G401.6 (cell line): ENCODE results near the gene MAP3K14.

Source experiments
- FAIRE-seq: peaks from 2 replicates; lab custom pipeline; 2012; peaks lifted over from hg19 to GRCh38; lab: Jason Lieb, UNC

MAP3K14 gene

DNA sequence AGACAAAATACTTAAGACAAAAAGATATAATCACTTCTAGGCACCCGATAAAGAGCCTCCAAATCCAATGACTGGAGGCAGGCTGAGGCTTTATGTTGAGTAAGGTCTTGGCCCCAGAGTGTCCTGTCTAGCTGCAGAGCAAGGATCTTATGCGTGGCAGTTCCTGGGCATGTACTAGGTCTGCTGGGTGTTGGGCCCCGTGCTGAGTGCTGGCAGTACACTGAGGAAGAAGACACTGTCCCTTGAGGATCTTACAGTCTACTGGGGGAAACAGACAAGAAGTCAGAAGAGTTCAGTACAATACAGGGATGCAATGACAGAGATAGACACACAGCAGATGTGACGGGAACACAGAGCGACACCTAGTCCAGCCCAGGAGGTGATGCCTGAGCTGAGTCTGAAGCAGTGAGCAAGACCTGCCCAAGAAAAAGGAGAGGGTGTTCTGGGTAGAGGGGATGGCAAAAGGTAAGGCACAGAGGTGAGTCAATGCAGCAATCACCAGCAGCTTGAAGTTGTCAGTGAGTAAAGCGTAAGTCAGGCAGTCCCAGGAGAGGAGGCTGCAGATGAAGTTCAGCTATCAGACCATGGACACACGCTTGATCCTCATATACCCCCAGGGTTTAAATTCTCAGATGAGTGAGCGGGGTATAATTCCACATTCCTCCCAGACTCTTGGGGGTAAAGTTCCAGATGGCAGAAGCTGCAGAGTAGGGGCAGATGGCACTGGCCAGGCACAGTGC lies 18.1 kb downstream of the MAP3K14 start:
- FAIRE-seq: no peak

DNA sequence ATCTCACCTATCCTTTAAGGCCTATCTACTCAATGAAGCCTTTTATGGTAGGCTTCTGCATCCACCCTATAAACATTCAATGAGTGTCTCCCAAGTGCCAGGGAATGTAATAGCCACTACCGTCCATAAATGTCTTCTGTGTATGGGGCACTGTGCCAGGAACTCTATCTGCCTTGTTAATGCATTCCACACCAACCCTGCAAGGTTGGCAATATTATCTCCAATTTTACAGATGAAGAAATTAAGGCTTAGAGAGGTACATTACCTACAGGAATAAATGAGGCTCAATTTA lies 20.0 kb downstream of the MAP3K14 start:
- no peak for FAIRE-seq

GRCh38 chr17:45296003-45296832 lies 20.6 kb downstream of the MAP3K14 start:
- FAIRE-seq: no peak

DNA sequence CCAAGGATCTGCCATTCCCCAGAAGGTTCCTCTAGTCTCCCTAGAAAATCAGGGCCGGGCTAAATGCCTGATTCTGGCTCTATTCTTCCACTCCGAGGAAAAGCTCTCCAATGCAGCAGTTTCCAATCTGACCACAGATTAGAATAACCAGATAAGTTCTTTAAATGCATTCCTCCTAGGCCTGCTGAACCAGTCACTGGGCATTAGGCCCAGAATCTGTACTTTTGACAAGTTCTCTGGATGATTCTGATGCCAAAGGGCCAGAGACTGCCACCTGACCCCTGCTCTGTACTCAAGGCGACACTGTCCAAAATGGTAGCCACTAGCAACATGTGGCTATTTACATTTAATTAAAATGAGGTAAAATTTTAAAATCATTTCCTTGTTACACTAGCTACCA lies 22.3 kb downstream of the MAP3K14 start:
- no peak for FAIRE-seq

DNA sequence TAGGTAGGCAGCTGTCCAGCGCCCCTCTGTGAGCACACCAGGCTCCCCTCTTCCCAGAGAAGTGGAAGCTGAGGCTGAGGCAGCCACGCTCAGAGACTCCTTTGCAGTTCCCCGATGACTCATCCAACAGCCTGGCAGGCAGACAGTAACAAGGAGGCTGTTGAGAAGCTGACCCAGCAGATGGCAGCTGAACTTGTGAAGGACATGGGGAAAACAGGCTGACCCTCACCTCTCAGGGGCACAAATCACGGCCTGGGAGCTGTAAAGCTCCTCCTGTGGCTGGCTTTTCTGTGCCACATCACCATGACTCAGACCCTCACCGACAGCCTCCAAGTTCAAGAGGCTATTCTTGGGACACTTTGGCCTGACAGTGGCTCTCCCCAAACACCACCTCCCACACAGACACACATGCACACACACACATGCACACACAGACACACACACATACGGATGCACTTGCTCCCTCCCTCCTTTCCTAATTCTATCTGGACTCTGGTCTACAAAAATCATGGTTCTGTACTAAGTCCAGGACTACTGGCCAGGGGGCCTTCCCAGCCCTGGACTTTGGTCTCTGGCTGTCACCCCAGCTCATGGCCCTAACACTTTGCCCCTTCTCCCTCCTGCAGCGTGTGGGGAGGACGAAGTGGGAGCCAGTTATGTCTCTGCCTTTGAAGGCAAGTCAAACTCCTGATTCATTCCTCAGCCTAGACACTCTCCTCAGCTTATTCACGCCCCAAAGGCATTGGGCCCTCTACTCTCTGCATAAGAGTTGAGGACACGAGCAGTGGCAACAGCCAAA lies 23.2 kb downstream of the MAP3K14 start:
- FAIRE-seq: no peak

DNA sequence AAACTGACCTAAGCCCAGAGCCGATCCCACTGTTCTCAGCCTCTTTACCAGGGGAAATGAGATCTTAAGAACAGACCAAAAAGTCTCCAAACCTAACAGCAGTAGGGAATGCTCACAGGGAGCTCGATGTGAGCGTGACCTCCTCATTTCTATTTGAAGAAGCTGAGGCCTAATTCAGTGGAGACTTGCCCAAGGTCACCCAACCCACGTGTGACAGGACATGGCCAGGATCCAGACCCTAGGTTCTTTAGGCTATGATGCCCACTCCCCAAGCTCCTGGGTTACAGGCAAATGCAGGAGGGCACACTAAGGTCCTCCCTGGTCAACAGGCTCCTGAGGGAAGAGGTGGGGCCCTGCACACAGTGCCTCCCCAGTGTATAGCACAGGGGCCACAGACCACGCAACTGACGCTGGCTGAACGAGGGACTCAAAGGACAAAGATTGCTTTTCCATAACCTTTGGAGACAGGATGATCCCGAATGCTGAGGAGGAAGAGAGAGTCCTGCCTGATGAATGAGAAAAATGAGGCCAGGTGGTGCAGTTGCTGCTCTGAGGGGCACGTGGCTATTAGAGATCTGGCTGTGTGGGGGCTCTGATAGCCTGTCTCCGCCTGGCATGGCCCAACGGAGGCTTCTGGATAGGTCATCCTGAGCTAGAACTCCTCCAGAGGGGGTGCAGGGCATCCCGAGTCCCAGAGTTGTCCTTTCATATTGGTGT lies 24.0 kb downstream of the MAP3K14 start:
- FAIRE-seq: no peak

DNA sequence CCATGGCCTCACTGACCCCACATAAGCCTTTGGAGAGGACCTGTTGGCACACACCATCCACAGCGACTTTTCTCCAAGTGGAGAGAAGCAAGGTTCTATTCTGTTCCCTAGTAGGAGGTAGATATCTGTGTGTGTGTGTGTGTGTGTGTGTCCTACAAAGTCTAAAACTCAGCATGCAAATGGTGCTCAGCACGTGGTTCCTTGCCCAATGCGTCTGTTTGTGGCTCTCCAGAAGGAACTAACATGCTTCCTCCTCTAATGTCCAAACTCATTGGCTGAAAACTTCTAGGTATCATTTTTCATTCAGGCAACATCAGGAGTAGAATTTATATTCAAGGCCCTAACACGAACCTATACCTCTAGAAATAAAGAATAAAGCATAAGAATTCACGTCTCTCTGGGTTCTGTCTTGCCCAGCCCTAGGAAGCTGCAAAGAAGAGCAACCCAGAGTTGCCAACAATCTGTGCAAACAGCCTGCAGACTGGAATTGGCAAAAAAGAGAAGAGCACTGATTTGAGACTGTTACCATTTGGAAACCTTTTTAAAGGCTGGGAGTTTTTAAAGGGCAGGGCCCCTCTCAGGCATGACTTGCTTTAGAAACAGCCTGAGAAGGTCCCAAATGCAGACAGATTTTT lies 25.5 kb downstream of the MAP3K14 start:
- FAIRE-seq: no peak

DNA sequence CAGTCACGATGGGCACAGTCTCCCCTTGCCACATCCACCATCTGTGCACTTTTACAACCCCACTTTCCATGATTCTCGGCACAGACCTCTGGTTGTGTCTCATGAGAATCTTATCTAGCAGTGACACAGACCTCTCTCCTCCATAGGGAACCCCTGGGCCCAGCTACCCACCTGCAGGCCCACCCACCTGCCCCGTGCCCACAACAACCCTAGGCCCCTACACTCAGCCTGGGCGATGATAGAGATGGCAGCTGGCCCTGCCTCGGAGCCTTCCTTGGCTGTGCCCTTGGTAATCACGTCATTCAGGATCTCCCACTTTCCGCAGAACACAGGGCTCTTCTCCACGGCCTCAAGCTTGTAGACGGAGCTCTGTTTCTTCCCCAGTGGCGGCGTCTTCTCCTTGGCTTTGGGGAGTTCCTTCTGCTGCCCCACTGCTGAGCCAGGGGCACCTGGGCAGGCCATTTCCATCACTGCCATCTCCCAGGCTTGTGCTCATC lies 26.5 kb downstream of the MAP3K14 start:
- no peak for FAIRE-seq

DNA sequence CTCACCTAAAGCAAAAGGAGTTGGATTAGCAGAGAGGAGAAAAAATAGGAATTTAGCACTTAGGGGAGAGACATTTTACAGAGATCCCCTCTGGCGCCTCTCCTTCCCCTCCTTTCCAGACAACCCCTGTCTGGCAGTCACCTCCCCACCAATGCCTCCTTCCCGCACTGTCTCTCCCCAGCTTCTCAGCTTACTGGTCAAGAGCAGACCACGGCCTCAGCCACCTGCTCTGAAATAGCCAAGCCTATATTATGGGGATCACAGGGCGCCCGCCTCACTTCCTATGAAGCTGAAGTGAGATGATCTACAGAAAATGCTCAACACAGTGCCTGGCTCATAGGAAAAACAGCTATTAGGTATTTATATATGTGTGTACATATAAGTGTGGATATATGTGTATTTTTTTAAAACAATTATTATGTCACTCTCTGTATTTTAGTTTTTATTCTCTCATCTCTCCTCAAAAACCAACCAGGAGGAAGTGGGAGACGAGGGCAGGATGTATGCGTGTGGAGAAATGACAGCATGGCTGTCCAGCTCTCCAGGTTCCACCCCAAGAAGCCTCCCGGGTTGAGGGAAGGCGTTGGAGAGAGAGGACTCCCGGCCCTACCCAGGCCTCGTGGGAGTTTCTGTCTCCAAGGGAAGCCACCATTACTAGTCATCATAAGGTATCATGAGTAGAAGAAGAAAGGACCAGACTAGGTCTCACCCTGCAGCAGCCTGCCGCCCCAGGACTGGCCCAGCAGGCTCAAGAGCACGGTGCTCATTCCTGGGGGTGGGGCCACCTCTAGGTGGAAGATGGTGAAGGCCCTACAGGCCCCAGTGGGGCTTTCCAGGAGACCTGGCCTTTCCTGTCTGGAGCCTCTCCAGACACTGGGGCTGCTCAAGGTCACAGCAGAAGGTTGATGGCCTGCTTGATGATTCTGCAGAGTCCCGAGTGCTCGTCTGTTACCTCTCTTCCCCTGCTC lies 27.2 kb downstream of the MAP3K14 start:
- FAIRE-seq: no peak

DNA sequence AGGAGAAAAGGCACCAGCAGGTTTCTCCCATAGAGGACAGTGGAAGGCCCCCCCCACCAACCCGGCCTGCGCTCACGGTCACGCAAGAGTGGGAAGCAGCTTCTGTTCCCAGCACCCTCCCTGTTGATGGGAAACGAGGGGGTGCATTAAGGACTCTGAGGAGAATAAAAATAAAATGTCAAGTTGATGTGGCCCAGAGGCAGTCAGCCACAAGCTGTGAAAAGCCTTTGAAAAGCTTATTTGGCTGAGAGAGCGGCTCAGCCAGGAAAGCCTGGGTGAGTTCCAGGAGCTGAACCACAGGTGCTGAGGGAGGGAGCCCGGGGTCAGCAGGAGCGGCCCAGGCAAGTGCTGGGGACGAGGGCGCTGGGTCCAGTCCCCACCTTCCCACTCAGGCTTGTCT lies 28.0 kb downstream of the MAP3K14 start:
- FAIRE-seq: no peak

DNA sequence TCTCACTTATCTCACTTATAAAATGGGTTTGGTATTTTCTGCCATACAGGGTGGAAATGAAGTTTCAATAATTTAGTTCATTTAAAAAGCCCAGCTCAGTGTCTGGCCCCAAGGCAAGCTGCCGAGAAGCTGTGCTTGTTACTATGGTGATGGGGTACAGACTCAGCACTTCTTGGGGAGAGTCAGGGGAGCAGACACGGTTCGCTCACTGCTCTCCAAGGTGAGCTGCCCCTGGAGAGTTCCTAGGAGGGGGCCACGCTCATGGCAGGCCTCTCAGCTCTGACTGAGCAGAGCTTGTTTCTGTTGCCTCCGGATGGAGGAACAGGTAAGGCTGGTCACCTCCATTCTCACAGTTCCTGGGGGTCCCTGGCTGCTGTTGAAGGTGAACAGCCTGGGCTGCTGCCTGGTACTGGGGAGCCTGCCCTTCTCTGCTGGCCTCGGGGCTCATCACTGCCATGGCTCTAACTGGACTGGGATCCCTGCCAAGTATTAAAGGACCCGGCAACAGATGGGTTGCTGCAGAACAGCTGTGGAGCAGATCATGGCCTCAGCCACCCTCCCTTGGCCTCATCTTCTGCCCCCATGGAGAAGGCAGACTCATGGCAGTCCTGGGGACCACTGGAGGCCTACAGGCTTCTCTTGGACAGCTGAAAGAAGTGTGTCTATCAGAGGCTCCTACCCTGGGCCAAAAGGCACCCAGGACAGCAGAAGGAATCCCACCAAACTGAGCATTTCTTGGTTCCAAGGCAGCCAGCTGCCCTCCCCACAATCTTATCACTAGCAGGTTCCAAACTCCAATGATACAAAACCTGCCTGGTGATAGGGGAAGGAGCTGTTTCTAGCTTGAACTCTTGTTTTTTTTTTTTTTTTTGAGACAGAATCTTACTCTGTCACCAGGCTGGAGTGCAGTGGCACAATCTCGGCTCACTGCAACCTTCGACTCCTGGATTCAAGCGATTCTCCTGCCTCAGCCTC lies 29.0 kb downstream of the MAP3K14 start:
- FAIRE-seq: no peak

DNA sequence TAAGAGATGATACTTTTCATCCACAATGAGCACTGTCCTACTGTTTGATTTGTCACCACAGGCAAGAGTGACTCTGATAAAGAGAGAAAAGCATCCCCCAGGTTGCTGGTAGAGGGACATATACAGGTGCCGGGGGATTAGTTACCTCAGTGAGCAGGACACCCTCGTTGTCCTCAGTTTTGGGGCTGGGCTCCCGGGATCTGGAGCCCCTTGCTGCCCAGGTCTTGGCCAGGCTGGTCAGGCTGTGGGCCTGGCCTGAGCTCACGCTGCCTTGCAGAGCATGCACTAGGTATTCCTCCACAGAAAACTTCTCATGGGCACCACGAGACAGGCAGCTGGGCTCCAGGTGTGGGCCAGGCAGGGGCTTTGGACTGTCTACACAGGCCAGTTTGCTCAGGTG lies 30.5 kb downstream of the MAP3K14 start:
- FAIRE-seq: no peak

DNA sequence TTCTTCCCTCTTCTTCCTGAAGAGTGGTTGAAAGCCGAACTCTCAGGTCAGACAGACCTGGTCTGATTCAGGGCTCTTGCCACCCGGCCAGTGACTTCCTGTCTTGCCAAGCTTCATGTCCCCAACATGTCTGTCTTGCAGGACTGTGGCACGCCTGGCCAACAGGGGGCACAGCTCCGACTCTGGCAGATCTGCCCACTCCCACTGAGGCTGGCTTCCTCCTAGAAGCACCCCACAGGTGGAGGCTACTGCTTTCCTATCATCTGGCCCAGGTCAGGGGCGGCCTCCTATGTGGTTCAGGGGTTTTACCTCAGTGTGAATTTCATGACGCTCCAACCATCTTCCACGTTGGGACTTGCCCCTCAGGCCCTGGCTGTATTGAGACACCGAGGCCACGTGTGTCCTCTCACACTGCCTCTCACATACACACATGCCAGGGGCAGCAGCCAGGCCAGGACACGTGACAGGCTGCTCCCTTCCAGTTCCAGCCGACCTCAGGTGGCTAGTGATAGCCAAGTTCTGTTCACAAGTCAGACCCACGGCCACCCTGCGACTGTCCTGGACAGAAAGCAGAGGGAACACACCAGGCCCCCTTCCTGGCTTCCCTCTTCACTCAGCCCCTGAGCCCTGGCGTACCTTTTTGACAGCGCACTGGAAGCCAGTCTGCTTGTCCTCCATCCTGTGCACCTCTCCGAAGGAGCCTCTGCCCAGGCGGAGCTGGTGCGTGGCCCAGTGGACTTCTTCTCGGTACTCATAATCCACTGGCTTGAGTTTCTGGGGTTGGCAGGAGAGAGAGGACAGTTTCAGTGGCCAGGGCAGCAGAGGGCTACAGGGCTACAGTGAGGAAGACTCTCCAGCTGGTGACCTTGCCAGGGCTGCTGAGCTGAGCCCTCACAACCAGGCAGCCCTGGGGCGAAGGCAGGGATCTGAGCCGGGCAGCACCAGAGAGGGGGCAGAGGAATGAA lies 32.4 kb downstream of the MAP3K14 start:
- FAIRE-seq: no peak

DNA sequence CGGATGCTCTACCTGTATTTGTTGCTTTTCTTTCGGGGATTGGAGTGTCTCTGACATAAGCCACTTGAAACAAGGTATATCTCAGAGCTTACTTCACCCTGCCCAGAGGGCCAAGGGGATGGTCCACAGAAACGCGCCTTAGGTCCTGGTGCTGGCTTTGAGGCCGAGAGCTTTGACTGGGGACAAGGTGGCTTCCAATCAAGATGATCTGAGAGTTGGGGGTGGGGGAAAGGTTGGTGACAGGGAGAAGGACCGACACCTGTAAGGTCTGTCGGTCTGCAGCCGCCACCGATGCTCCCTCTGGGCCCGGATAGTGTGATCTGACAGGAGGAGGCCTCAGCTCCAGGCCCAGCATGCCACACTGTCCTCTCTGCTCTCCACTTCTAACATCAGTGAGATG lies 33.1 kb downstream of the MAP3K14 start:
- FAIRE-seq: no peak

DNA sequence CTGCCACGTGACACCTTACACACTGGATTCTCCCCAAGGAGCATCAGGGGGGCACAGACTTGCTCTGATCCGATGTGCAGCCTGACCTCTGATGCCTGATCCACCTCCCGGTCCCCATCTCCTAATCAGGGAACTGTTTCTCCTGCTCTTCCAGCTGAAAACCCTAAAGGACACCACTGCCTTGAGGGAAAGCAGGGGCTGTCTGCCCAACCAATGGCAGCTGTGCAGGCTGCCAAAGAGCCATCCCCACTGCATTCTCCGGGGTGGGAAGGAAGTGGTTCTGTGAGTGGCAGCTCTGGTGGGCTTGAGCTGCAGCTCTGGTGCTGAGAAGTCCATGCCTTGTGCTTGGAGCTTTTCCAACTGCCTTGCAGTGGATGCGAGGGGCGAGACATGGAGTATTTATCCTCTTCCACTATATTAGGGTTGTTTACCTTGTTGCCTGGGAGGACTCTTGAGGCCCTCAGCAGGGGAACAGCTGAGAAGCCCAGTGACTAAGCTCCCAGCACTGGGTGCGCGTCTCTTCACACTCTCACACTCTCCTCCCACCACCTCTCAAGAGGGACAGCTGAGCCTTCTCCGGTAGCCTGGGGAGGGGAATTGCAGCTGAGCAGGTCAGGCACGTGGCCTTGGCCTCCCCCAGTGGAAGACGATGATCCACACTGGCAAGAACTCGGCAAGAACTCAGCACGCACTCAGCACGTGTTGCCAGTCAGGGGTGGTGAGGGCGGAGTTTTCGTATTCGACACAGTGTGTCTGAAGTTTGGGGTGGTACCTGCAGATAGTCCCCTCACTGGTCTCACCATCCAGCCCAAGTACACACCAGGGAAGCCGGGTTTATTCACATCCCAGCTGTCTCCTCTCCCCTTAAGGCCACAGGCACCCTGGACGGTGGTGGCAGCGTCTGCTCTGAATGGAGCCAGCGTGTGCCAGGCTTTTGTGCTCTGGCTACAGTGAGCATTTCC lies 33.9 kb downstream of the MAP3K14 start:
- FAIRE-seq: no peak

- no peak for FAIRE-seq
Measured at GRCh38 chr17:45279898-45280297, 36.9 kb downstream of the MAP3K14 start.

DNA sequence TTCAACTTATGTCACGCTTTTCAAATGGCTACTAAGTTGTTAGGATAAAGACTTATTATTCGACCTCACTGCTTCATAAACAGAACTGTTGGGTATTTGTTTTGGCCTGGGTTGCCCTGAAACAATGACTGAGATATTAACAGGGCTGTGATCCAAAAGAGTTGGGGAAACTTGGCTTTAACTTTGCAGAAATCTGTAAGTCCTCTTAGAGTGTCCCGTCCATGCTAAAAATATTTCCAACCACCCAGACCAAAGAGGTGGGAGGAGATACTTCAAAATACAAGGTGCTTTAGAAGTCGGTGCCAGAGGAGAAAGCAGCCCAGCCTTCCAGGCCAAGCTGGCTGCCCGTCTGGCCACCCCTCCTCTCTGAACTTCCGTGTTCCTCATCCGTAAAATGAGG lies 38.8 kb downstream of the MAP3K14 start:
- FAIRE-seq: peak; percentile 31
